ENCODE data around the gene BCL2A1. TPM values are rescaled to one million over a fixed set of nuclear protein-coding genes. Genes with fewer than 3 reads are reported as not detected.
"Not testable (repeated sequence)": the region's sequence is repeated elsewhere in the genome, so short reads cannot be mapped to it uniquely, and the experiment has no call there.

The BCL2A1 gene
- total RNA-seq, 1 experiment from 2014 or later = 16.9 TPM

DNA sequence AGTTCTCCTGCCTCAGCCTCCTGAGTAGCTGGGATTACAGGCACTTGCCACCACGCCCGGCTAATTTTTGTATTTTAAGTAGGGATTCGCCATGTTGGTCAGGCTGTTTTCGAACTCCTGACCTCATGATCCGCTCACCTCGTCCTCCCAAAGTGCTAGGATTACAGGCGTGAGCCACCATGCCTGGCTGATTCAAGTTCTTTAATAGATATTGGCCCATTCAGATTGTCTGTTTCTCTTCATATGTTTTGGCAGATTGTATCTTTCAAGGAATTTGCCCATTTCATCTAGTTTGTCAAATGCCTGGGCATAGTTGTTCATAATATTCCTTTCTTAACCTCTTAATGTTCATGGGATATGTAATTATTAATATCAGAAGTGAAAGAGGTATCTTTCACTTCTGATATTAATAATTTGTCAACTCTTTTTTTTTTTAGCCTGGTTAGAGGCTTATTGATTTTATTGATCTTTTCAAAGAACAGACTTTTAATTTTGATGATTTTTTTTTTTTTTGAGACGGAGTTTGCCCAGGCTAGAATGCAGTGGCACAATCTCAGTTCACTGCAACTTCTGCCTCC, 48.3 kb upstream of the BCL2A1 start:
- H3K9me3 ChIP-seq (ENCODE audit: low read length) = no peaks in the 10 kb centered on the region
- no peak for TF ChIP-seq CTCF (conservative IDR thresholded peaks at IDR 0.05; ENCODE audit: low read depth, low read length)
- no peak for TF ChIP-seq EZH2 (IDR thresholded peaks at IDR 0.05; ENCODE audit: low read length, unreplicated experiment)
- TF ChIP-seq EZH2phosphoT487 (IDR thresholded peaks at IDR 0.05; ENCODE audit: borderline replicate concordance, low read length) = no peak
- H3F3A ChIP-seq (ENCODE audit: low read length, unreplicated experiment) = no peaks in the 10 kb centered on the region
- H3K9ac ChIP-seq (ENCODE audit: low read length) = no peak overlapping the region
- no peak overlapping the region for H3K4me2 ChIP-seq (ENCODE audit: low read length)
- ChIA-PET POLR2A (ENCODE audit: unreplicated experiment) (no interaction called here), CTCF (no interaction called here)
- no peaks in the 10 kb centered on the region for H3K79me2 ChIP-seq (ENCODE audit: low read length)
- DNase-seq (no peak), ATAC-seq (no peak)
- H3K27me3 ChIP-seq (ENCODE audit: low read length) = no peaks in the 10 kb centered on the region
- no peak overlapping the region for H3K27ac ChIP-seq (ENCODE audit: low read length)
- intact Hi-C loops (cut with micrococcal nuclease) = no loop called here
- H3K4me1 ChIP-seq (ENCODE audit: insufficient read depth, low read length) = no peaks in the 10 kb centered on the region
- H3K9me2 ChIP-seq (replicated peaks; ENCODE audit: low read length) = no peaks in the 10 kb centered on the region
- H4K20me1 ChIP-seq (ENCODE audit: low read length) = no peaks in the 10 kb centered on the region
- H3K4me3 ChIP-seq (ENCODE audit: low read length) = no peak overlapping the region
- no peaks in the 10 kb centered on the region for H3K36me3 ChIP-seq (ENCODE audit: low read depth, low read length)
- BruUV-seq (replicated peaks) = no TSS peak
- no peak overlapping the region for H2AFZ ChIP-seq (ENCODE audit: low read length)

DNA sequence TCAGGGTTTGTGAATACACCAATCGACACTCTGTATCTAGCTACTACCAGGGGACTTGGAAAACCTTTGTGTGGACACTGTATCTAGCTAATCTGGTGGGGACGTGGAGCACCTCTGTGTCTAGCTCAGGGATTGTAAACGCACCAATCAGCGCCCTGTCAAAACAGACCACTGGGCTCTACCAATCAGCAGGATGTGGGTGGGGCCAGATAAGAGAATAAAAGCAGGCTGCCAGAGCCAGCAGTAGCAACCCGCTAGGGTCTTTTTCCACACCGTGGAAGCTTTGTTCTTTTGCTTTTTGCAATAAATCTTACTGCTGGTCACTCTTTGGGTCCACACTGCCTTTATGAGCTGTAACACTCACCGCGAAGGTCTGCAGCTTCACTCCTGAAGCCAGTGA, 46.1 kb upstream of the BCL2A1 start:
- H3K4me2 ChIP-seq (ENCODE audit: low read length); H3F3A ChIP-seq (ENCODE audit: low read length, unreplicated experiment); H3K9me3 ChIP-seq (ENCODE audit: low read length); H3K9ac ChIP-seq (ENCODE audit: low read length); H3K79me2 ChIP-seq (ENCODE audit: low read length); ATAC-seq; H3K36me3 ChIP-seq (ENCODE audit: low read depth, low read length); H3K9me2 ChIP-seq (replicated peaks; ENCODE audit: low read length); intact Hi-C loops (cut with micrococcal nuclease); H4K20me1 ChIP-seq (ENCODE audit: low read length); H3K4me3 ChIP-seq (ENCODE audit: low read length); CTCF ChIA-PET; DNase-seq; H3K27me3 ChIP-seq (ENCODE audit: low read length); H2AFZ ChIP-seq (ENCODE audit: low read length); H3K4me1 ChIP-seq (ENCODE audit: insufficient read depth, low read length); H3K27ac ChIP-seq (ENCODE audit: low read length); POLR2A ChIA-PET (ENCODE audit: unreplicated experiment); BruUV-seq (replicated peaks): not testable (repeated sequence)

- H3K79me2 ChIP-seq (ENCODE audit: low read length); H3K9me2 ChIP-seq (replicated peaks; ENCODE audit: low read length); H3K4me2 ChIP-seq (ENCODE audit: low read length); H3K4me1 ChIP-seq (ENCODE audit: insufficient read depth, low read length); POLR2A ChIA-PET (ENCODE audit: unreplicated experiment); intact Hi-C loops (cut with micrococcal nuclease); H3F3A ChIP-seq (ENCODE audit: low read length, unreplicated experiment); H3K9ac ChIP-seq (ENCODE audit: low read length); H4K20me1 ChIP-seq (ENCODE audit: low read length); BruUV-seq (replicated peaks); DNase-seq; ATAC-seq; H3K27me3 ChIP-seq (ENCODE audit: low read length); H3K4me3 ChIP-seq (ENCODE audit: low read length); CTCF ChIA-PET; H3K27ac ChIP-seq (ENCODE audit: low read length); H2AFZ ChIP-seq (ENCODE audit: low read length); H3K9me3 ChIP-seq (ENCODE audit: low read length); H3K36me3 ChIP-seq (ENCODE audit: low read depth, low read length): not testable (repeated sequence)
These were observed 45.5 kb upstream of the BCL2A1 start for GRCh38 chr15:80016506-80016905.

DNA sequence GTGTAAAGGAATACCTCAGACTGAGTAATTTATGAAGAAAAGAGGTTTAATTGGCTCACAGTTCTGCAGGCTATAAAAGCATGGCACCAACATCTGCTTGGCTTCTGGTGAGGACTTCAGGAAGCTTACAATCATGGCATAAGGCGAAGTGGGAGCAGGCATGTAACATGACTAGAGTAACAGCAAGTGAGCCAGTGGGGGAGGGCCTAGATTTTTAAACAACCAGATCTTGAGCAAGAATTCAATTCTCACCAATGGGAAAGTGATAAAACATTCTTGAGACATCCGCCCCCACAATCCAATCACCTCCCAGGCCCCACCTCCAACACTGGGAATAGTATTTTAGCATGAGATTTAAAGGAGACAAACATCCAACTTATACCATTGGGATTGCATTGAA, 44.2 kb upstream of the BCL2A1 start:
- CTCF ChIA-PET = no interaction called here
- no peaks in the 10 kb centered on the region for H3K79me2 ChIP-seq (ENCODE audit: low read length)
- BruUV-seq (replicated peaks) = no TSS peak

GRCh38 chr15:80014186-80014585, 43.2 kb upstream of the BCL2A1 start:
- H3K4me2 ChIP-seq (ENCODE audit: low read length); H4K20me1 ChIP-seq (ENCODE audit: low read length); H3K27me3 ChIP-seq (ENCODE audit: low read length); H2AFZ ChIP-seq (ENCODE audit: low read length); H3K9me2 ChIP-seq (replicated peaks; ENCODE audit: low read length); H3K4me3 ChIP-seq (ENCODE audit: low read length); intact Hi-C loops (cut with micrococcal nuclease); DNase-seq; BruUV-seq (replicated peaks); H3F3A ChIP-seq (ENCODE audit: low read length, unreplicated experiment); H3K27ac ChIP-seq (ENCODE audit: low read length); H3K79me2 ChIP-seq (ENCODE audit: low read length); CTCF ChIA-PET; ATAC-seq; H3K9me3 ChIP-seq (ENCODE audit: low read length); H3K36me3 ChIP-seq (ENCODE audit: low read depth, low read length); H3K9ac ChIP-seq (ENCODE audit: low read length): not testable (repeated sequence)
- peaks cover 18% of the 10 kb centered on the region for H3K4me1 ChIP-seq (ENCODE audit: insufficient read depth, low read length)
- POLR2A ChIA-PET (ENCODE audit: unreplicated experiment) = interaction anchor here (0.6 kb wide), 1 partner anchor 43 kb away, joined by 3 read pairs; the partner anchor contains the start of gene BCL2A1

More for the DNA sequence above, 44.2 kb upstream of the BCL2A1 start:
- no peaks in the 10 kb centered on the region for H4K20me1 ChIP-seq (ENCODE audit: low read length)
- no peaks in the 10 kb centered on the region for H3K9me3 ChIP-seq (ENCODE audit: low read length)
- peaks cover 12% of the 10 kb centered on the region for H3K4me1 ChIP-seq (ENCODE audit: insufficient read depth, low read length)
- no peak overlapping the region for H3K27ac ChIP-seq (ENCODE audit: low read length)
- H3F3A ChIP-seq (ENCODE audit: low read length, unreplicated experiment) = no peaks in the 10 kb centered on the region
- H3K9ac ChIP-seq (ENCODE audit: low read length) = no peak overlapping the region
- H3K4me2 ChIP-seq (ENCODE audit: low read length) = no peak overlapping the region
- intact Hi-C loops (cut with micrococcal nuclease) = no loop called here
- H2AFZ ChIP-seq (ENCODE audit: low read length) = no peak overlapping the region
- ATAC-seq (no peak), DNase-seq (no peak)
- H3K36me3 ChIP-seq (ENCODE audit: low read depth, low read length) = no peaks in the 10 kb centered on the region
- POLR2A ChIA-PET (ENCODE audit: unreplicated experiment) = no interaction called here
- H3K27me3 ChIP-seq (ENCODE audit: low read length) = no peaks in the 10 kb centered on the region
- TF ChIP-seq CTCF (conservative IDR thresholded peaks at IDR 0.05; ENCODE audit: low read depth, low read length) = no peak
- no peak overlapping the region for H3K4me3 ChIP-seq (ENCODE audit: low read length)
- H3K9me2 ChIP-seq (replicated peaks; ENCODE audit: low read length) = no peaks in the 10 kb centered on the region
